ENCODE measurements around the gene C2orf92. TPM values are rescaled to one million over a fixed set of nuclear protein-coding genes. Genes with fewer than 3 reads are reported as not detected.
"Not testable (repeated sequence)": the region's sequence is repeated elsewhere in the genome, so short reads cannot be mapped to it uniquely, and the experiment has no call there.

Gene C2orf92
- total RNA-seq, 1 experiment from 2014 or later, result 0.21 TPM

DNA sequence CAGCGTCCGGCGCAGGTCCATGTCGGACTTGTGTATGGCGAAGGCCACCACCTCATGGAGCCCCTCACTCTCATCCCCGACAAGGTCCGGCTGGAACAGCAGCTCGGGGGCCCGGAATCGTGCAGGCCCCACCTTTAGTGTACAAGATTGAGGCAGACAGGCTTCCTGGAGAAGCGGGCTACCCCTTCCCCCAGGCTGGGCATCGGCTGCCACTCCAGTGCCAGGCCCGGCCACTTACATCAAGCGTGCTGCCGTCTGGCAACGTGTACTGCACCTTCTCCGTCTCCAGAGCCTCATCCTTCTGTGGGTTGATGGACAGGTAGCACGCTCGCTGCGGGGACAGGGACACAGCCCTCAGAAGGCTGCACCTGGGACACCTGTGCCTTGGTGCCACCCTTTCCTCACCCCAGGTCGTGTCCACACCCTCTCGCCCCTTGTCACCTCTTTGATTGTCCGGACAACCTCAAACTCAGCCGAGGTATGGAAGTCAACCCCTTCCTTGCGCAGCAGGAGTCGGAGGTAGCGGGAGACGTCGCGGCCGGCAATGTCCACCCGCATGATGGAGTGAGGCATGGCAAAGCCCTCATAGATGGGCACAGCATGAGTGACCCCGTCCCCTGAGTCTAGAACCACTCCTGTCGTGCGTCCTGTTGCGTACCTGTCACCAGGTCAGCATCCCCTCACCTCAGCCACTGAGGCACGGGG, 11.4 kb upstream of the C2orf92 start:
- DNase-seq (ENCODE audit: low read depth, low spot score), result no peak
- in situ Hi-C loops (cut with HindIII; ENCODE audit: low pct_unique_long_range_greater_than_20kb, low sequenced_read_pairs), result no loop called here

DNA sequence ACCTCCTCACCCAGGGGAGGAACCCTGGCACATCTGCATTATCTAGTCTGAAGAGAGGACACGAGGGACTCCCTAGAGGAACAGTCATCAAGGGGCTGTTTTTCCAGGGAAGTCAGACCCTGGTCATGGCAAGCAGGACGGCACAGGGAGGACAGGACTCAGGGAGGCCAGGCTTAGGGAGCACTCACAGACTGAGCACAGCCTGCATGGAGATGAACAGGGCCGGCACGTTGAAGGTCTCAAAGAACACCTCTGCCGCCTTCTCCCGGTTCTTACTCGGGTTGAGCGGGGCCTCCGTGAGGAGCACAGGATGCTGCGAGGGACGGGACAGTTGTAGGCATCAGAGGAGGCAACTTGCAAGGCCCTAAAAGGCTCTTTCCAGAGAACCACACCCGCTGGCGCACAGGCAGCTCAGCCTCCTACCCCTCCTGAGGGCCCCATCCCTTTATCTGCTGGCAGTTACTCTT, 10.8 kb upstream of the C2orf92 start:
- in situ Hi-C loops (cut with HindIII; ENCODE audit: low pct_unique_long_range_greater_than_20kb, low sequenced_read_pairs), result no loop called here
- DNase-seq (ENCODE audit: low read depth, low spot score), result no peak

DNA sequence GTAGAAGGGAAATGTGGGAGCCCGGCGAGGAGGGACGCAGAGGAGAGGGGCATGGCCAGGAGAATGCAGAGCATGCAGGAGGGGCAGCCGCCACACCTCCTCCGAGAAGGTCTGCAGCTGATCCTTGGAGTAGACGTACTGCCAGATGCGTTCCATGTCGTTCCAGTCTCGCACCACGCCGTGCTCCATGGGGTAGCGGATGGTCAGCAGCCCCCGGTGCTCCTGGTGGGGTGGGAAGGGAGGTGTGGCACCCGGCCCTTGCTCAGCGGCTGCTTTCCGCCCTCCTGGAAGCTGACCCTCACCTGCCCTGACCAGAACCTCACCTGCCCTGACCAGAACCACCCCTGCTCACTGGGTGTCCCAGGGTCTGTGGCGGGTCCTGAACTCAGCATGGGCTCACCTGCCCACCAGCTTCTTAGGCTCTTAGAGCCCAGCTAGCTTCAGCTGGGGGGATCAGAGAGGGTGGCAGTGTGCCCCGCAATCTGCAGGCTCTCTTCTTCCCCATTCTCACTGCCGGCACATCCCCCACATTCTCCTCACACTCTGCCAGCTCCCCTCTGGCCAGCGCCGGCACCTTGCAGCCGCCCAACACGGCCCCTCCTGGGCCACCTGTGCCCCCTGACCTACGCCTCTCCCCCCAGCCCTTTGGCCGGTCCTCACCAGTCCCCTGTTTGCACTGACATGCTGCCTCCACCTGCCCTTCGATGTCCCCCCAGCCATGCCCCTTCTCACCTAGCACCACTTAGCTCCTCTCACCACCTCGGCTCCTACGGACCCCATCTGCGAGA, 10.1 kb upstream of the C2orf92 start:
- DNase-seq (ENCODE audit: low read depth, low spot score), result no peak
- in situ Hi-C loops (cut with HindIII; ENCODE audit: low pct_unique_long_range_greater_than_20kb, low sequenced_read_pairs), result no loop called here

DNA sequence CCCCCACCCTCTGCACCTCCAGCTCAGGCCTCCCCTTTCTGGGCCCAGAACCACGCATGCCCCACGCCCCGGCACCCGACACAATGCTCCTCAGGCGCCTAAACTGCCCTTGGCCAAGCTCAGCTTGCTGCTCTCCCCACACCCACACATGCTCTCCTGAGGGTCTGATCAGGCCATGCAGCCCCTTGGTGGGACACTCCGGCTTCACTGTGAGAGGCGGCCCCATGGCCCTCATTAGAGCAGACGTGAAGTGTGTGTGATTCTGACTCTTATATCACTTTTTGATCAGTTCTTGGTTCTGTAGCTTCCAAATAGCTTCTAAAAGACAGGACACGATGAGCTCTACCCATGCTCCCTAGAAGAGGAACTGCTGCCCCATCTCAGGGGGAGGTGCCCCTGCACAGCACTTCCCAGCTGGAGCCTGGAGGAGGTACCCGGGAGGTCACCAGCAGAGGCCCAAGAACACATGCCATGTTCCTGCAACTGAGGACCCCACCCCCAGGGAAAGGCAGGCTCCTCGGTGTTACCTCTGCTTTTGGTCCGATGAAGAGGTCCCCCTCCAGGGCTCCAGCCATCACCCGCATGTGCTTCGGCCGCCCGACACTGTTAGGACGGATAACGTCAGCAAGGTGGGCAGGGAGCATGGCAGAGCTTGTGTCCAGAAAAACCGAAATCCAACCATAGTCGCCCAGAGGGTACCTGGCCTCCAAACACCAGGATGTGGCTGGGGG, 9.3 kb upstream of the C2orf92 start:
- in situ Hi-C loops (cut with HindIII; ENCODE audit: low pct_unique_long_range_greater_than_20kb, low sequenced_read_pairs), result no loop called here
- DNase-seq (ENCODE audit: low read depth, low spot score), result no peak

DNA sequence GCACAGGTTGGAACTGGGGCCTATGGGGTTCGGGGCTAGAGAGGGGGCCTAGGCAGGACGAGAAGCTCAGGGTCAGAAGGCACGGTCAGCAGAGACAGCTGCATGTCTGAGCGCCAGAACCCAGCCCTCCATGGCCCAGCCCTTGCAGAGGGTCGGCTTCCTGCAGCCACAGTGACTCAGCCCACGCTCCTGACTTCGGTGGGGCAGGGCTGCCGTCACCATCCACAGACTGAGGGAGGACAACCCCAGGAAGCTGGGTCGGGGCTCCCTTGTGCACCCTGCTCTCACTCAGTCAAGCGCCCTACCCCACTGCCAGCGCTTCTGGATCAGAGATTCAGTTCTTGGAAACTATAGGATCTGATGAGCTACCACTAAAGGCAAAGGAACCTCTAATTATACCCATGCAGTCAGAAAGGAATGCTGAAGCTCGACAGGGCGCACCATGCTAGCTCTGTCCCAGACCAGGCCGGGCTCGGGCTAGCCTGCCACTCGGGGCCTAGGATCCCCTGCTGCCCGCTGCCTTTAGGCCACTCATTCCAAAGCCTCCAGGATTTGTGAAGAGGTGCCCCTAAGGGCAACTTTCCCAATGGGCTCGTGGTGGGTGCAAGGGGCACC, 8.6 kb upstream of the C2orf92 start:
- DNase-seq (ENCODE audit: low read depth, low spot score), result no peak
- in situ Hi-C loops (cut with HindIII; ENCODE audit: low pct_unique_long_range_greater_than_20kb, low sequenced_read_pairs), result no loop called here

DNA sequence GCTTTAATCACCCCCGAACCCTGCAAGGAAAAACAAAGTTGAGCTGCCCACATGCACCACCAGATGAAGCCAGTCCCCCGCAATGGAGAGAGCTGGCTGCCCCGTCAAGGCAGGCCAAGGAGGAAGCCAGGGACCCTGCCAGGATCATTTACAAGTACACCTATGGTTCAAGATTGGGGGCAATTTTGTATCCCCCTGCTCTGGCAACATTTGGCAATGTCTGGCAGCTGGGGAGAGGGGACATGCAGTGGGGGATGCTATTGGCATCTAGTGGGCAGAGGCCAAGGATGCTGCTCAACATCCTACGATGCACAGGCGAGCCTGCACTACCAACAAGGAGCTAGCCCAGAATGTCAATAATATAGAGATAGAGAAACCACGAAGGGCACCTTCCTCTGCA, 7.6 kb upstream of the C2orf92 start:
- in situ Hi-C loops (cut with HindIII; ENCODE audit: low pct_unique_long_range_greater_than_20kb, low sequenced_read_pairs), result no loop called here
- no peak for DNase-seq (ENCODE audit: low read depth, low spot score)

DNA sequence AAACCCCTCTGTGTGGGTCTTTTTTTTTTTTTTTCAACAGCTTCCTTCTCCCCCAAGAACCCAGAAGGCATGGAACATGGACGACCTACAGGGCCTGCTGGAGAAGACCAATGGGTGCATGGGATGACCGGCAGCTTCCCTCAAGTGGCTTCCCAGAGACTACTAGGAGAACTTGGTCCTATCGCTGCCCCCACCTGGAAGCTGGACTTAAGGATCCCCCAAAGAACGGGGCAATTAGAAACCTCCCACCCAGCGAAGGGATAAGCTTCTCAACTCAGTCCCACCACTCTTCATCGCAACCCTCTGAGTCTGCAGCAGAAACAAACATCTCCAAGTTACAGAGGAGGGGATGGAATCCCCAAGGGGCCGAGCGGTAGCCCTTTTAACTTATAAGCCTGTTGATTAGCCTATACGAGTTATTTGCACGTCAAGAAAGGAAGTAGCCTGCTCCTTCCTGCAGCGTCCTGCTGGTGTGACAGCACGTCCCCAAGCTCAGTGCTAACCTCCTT, 7.1 kb upstream of the C2orf92 start:
- in situ Hi-C loops (cut with HindIII; ENCODE audit: low pct_unique_long_range_greater_than_20kb, low sequenced_read_pairs), result no loop called here
- no peak for DNase-seq (ENCODE audit: low read depth, low spot score)

DNA sequence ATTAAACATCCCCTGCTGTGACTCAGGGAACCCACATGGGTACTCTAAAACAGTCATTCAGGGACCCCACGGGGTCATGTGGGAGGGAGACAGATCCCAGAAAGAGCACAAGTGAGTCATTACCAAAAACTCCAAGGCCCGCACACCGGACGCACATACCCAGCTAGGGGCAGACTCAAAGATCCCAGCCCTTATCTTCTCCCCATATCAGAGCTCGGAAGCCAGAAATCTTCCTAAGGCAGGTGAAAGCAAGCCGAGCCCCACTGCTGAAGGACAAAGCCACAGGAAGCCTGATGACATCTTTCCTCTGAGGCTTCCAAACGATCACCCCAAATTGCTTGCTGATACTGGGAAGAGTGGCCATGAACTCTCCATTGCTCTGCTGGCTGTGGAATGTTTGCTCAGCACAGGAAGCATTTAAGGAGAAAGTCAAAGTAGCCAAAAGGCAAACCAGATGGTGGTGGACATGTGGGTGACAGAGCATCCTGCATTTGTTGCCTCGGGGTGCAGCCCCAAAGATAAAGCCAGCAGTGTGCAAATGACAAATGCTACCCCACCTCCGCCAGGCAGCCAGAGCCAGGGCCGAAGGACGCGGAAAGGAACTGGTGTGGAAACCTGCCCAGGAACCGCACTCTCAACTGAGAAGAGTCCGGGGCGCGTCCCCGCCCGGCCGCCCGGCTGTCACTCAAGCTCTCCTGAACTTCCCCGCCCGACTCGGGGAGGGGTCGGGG, 6.5 kb upstream of the C2orf92 start:
- peak; percentile 36 for DNase-seq (ENCODE audit: low read depth, low spot score)

DNA sequence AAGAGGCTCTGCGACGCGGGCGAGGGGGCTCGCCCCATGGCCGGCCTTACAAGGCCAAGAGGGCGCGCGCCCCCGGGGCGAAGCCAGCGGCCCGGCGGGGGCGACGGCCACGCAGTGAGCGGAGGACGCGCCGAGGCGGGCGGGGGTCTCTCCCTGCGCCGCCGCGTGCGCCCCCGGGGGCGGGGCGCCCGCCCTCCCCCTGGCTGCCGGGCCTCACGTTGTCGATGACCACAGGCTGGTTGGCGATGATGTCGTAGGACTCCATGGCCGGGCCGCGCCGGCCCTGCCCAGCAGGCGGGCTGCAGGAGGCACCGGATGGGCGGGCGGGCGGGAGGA, 5.9 kb upstream of the C2orf92 start:
- no peak for DNase-seq (ENCODE audit: low read depth, low spot score)
- in situ Hi-C loops (cut with HindIII; ENCODE audit: low pct_unique_long_range_greater_than_20kb, low sequenced_read_pairs), result no loop called here

More for the DNA sequence above, 6.5 kb upstream of the C2orf92 start:
- in situ Hi-C loops (cut with HindIII; ENCODE audit: low pct_unique_long_range_greater_than_20kb, low sequenced_read_pairs), result no loop called here

DNA sequence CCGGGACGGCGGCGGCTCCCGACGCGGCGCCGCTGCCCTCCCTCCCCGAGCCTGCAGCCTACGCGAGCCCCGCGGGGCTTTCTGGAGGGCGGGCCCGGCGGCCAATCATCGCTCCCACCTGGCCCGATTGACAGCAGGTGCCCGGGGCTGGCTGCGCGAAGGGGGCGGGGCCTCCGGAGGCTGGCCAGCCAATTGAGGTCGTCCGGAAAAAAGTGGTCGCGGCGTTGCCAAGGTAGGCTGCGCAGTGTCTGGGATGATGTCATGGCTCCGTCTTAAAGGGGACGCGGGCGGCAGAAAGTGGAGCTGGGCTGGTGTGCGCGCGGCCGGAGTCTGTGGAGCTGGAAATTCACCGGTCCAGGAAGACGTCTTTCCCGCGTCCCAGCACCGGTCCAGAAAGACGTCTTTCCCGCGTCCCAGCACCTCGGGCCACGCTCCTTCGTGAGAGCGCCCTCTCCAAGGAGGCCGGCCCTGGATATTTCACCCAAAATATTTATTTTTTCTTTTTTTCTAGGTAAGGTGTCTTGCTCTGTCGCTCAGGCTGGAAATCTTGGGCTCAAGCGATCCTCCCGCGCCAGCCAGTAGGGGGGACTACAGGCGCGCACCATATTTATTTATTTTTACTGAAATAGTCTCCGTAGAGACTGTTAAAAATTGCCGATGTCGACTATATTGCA, 5.4 kb upstream of the C2orf92 start, which contains the start of gene ACTR1B:
Gene ACTR1B (minus strand): TSS at position 83 of the 674 bp plus-strand sequence. CDS start 154 bp downstream, outside the sequence.
- in situ Hi-C loops (cut with HindIII; ENCODE audit: low pct_unique_long_range_greater_than_20kb, low sequenced_read_pairs), result no loop called here
- DNase-seq (ENCODE audit: low read depth, low spot score), result peak; percentile 97

DNA sequence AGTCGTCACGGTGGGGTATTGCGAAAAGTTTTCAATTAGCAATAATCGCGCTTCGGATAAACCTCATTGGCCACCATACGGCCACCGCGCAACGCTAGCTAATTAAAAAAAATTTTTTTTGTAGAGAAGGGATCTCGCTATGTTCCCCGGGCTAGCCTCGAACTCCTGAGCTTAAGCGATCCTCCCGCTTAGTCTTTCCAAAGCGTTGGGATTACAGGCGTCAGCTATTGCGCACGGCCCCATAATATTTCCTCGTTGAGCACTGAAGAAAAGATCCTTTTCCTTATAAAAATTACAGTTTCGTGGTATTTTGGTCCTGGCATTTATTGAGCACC, 4.9 kb upstream of the C2orf92 start:
- in situ Hi-C loops (cut with HindIII; ENCODE audit: low pct_unique_long_range_greater_than_20kb, low sequenced_read_pairs), result no loop called here

DNA sequence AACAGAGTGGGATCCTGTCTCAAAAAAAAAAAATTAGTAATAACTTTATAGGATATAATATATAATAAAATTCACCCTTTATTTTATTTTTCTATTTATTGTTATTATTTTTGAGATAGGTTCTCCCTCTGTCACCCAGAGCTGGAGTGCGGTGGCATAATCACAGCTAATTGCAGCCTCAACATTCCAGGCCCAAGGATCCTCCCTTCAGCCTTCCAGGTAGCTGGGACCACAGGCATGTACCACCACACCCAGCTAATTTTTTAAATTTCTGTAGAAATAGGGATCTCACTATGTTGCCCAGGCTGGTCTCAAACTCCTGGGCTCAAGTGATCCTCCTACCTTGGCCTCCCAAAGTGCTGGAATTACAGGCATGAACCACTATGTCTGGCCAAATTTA, 958 bp downstream of the C2orf92 start:
- DNase-seq (ENCODE audit: low read depth, low spot score), result no peak
- in situ Hi-C loops (cut with HindIII; ENCODE audit: low pct_unique_long_range_greater_than_20kb, low sequenced_read_pairs), result no loop called here

More for the DNA sequence above, 4.9 kb upstream of the C2orf92 start:
- DNase-seq (ENCODE audit: low read depth, low spot score), result peak; percentile 40

DNA sequence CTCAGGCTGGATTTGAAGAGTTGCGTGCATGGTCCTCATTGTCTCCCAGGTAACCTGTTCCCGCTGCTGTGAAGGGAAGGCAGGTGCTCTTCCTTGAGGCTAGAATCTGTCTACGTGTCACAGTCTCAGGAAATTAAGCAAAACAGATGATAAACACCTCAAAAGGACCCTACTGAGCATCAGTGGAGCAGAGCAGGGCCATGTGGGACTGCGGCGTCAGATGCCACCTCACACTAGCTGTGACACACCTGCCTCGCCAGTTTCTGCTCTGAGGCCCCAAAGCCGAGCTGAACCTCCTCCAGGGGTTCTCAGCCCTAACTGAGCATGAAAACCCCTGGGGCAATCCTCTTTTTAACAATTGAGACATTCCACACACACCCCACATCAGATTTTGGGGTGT, 2.0 kb downstream of the C2orf92 start:
- in situ Hi-C loops (cut with HindIII; ENCODE audit: low pct_unique_long_range_greater_than_20kb, low sequenced_read_pairs), result no loop called here
- DNase-seq (ENCODE audit: low read depth, low spot score), result no peak

DNA sequence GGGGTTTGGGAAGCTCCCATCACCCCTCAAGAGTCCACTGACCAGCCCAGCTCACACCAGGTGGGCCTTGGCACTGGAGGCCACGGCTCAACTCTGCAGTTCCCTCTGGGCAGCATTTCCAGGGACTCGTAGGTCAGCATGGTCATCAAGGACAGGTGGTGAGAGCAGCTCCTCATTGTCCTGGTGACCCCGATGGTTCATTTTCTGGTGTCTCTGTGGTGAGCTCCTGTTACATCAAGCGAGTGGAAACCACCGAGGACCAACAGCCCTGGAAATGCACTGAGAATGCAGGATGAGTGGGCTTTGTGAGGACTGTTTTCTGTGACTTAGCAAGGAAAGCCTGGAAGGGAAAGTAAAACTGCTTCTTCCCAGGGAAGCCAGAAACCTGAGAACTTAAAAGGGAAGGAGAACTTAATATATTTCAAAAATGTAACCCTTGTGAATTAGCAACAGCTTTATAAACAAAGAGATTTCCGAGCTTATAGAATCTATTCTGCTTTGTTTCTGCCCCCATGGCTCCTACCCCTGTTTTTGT, 3.2 kb downstream of the C2orf92 start:
- in situ Hi-C loops (cut with HindIII; ENCODE audit: low pct_unique_long_range_greater_than_20kb, low sequenced_read_pairs), result not testable (repeated sequence)

DNA sequence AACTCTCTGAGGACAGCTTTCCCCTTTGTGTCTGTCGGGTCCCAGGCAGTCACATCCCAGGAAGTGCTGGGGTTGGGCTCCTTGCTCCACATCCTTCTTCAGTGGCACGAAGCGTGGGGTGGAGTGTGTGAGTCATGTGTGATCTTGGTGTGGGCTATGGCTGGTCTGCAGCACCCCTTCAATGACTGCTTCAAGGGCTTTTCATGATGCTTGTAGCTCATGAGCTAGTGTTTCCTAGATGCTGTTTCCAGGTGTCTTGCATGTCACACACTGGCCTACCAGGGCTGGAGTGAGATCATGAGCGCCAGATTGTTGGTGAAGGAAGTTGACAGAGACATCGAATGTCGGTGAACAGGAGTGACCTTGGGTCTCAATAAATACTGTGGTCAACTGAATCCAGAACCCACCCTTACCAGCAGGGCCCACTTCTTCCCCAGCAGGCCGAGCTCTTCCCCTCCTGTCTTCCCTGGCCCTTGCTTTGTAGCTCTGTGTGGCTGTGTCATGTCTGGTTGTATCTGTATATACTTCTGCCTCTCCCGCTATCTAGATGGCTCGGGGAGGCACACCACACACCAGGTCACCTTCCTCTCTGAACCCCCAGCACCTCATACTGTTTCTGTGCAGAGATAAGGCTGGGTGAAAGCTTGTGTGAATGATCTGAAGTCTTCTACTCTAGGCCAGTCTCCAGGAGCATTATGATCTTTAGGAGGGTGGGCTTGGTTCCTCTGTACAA, 3.8 kb downstream of the C2orf92 start:
- in situ Hi-C loops (cut with HindIII; ENCODE audit: low pct_unique_long_range_greater_than_20kb, low sequenced_read_pairs), result no loop called here
- DNase-seq (ENCODE audit: low read depth, low spot score), result no peak

More for the DNA sequence above, 3.2 kb downstream of the C2orf92 start:
- not testable (repeated sequence) for DNase-seq (ENCODE audit: low read depth, low spot score)

DNA sequence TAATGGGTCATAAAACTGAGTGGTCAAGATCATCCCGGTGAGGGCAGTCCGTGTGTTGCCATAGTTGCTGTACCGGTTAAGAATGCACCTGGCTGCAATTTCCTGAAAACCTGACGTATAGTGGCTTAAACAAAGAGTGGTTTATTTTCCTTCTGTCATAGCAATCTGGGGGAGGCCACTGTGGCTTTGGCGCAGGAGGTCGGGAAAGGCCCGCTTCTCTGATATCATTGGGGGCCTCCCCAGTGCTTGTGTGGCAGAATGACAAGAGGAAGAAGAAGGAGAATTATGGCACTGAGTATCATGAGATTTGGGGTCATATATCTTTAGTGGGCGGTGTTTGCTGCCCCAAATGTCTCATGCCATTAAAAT, 4.4 kb downstream of the C2orf92 start:
- no peak for DNase-seq (ENCODE audit: low read depth, low spot score)
- in situ Hi-C loops (cut with HindIII; ENCODE audit: low pct_unique_long_range_greater_than_20kb, low sequenced_read_pairs), result no loop called here

All from SK-MEL-5 (cell line).